Thoracic aorta (tissue), 2 donors: ENCODE results near the gene ST6GALNAC5. TPM values are rescaled to one million over a fixed set of nuclear protein-coding genes. Genes with fewer than 3 reads are reported as not detected.

Source experiments
- ATAC-seq: fragments of 150-250 bp; one replicate; pipeline ENCODE4 v1.8.0; 2017; ENCODE audit warnings: low read depth; ENCODE audit not compliant: insufficient number of reproducible peaks, low FRiP score
- DNase-seq: peaks from one replicate; pipeline ENCODE4 v3.0.0-alpha.2; 2020; ENCODE audit warnings: low spot score
- H3K27ac ChIP-seq, 2 donors: fragments of 200-600 bp; sonication (generic); 1 replicate in 1 of 2; 2 replicates in 1 of 2; pipeline ENCODE4 v1.5.1; 2016; ENCODE audit warnings: mild to moderate bottlenecking in 2 of 2, moderate library complexity in 2 of 2
- H3K27me3 ChIP-seq: fragments of 200-600 bp; sonication (generic); replicated peaks from 2 replicates; pipeline ENCODE4 v1.6.0; 2016; ENCODE audit warnings: mild to moderate bottlenecking; ENCODE audit not compliant: insufficient read depth
- H3K36me3 ChIP-seq: fragments of 200-600 bp; sonication (generic); one replicate; pipeline ENCODE4 v1.5.1; 2016
- H3K4me1 ChIP-seq, 2 donors: fragments of 200-600 bp; sonication (generic); 1 replicate in 1 of 2; 2 replicates in 1 of 2; pipeline versions ENCODE4 v1.5.1 to v1.6.0; 2016; ENCODE audit warnings: low read depth in 2 of 2, mild to moderate bottlenecking in 1 of 2; ENCODE audit not compliant: control insufficient read depth in 1 of 2
- H3K4me3 ChIP-seq: fragments of 200-600 bp; sonication (generic); 2 replicates; pipeline ENCODE4 v1.5.1; 2016; ENCODE audit warnings: mild to moderate bottlenecking
- H3K9me3 ChIP-seq: fragments of 200-600 bp; sonication (generic); 2 replicates; pipeline ENCODE4 v1.5.1; 2016
- CTCF ChIP-seq: fragments of 200-600 bp; sonication (generic); IDR thresholded peaks from one replicate; pipeline ENCODE4 v1.5.1; 2019; ENCODE audit warnings: antibody characterized with exemption
- total RNA-seq, 2 donors: library from RNA; depleted of rRNA; stranded (reverse); fragments of >200 nt; gene quantifications; one replicate each; pipeline versions ENCODE4 v1.1.0 to v1.2.3, GENCODE V29; 2016

The ST6GALNAC5 gene
- total RNA-seq, 2 donors from 2014 or later: 7.2 to 19.8 TPM

GRCh38 chr1:76929136-76929535, 61.9 kb downstream of the ST6GALNAC5 start:
- ATAC-seq (no peak), DNase-seq (no peak)
- Histone ChIP-seq H3K27ac (no peak overlapping the region), H3K4me3 (no peak overlapping the region), H3K4me1 (no peaks in the 10 kb centered on the region), H3K36me3 (no peaks in the 10 kb centered on the region), H3K9me3 (peaks cover 4% of the 10 kb centered on the region), H3K27me3 (no peaks in the 10 kb centered on the region)
- no peak for TF ChIP-seq CTCF

GRCh38 chr1:76933847-76934815, 66.9 kb downstream of the ST6GALNAC5 start:
- Histone ChIP-seq H3K4me1 (no peaks in the 10 kb centered on the region), H3K4me3 (no peak overlapping the region), H3K36me3 (no peaks in the 10 kb centered on the region), H3K27ac (no peak overlapping the region), H3K27me3 (no peaks in the 10 kb centered on the region), H3K9me3 (peaks cover 4% of the 10 kb centered on the region)
- no peak for TF ChIP-seq CTCF
- no peak for DNase-seq
- ATAC-seq: no peak

- Histone ChIP-seq H3K4me3 (no peak overlapping the region), H3K27me3 (no peaks in the 10 kb centered on the region), H3K27ac (no peak overlapping the region), H3K36me3 (no peaks in the 10 kb centered on the region), H3K4me1 (no peaks in the 10 kb centered on the region), H3K9me3 (no peaks in the 10 kb centered on the region)
- DNase-seq (no peak), ATAC-seq (no peak)
- TF ChIP-seq CTCF: no peak
These were observed 71.0 kb downstream of the ST6GALNAC5 start for GRCh38 chr1:76938304-76938703.

GRCh38 chr1:76939050-76939816, 72.0 kb downstream of the ST6GALNAC5 start:
- H3K36me3 ChIP-seq: no peaks in the 10 kb centered on the region
- H3K4me1 ChIP-seq: peaks cover 0 to 5% of the 10 kb centered on the region in 2 donors
- DNase-seq: no peak
- no peak for ATAC-seq
- no peak for TF ChIP-seq CTCF
- H3K27me3 ChIP-seq: no peaks in the 10 kb centered on the region
- no peak overlapping the region for H3K4me3 ChIP-seq
- H3K9me3 ChIP-seq: no peaks in the 10 kb centered on the region
- no peak overlapping the region for H3K27ac ChIP-seq

- no peaks in the 10 kb centered on the region for H3K9me3 ChIP-seq
- DNase-seq: no peak
- ATAC-seq: no peak
- H3K36me3 ChIP-seq: no peaks in the 10 kb centered on the region
- H3K27ac ChIP-seq: no peak overlapping the region
- H3K4me3 ChIP-seq: no peak overlapping the region
- TF ChIP-seq CTCF: no peak
- H3K27me3 ChIP-seq: no peaks in the 10 kb centered on the region
- peaks cover 0 to 11% of the 10 kb centered on the region in 2 donors for H3K4me1 ChIP-seq
These were observed 72.5 kb downstream of the ST6GALNAC5 start for GRCh38 chr1:76939817-76940216.
